NCI-H1092 (cell line): ENCODE measurements around the gene SVEP1.
"Not testable (repeated sequence)": the region's sequence is repeated elsewhere in the genome, so short reads cannot be mapped to it uniquely, and the experiment has no call there.

ENCODE experiments used
- DNase-seq: peaks from one replicate; lab custom pipeline; 2025; lab: John Stamatoyannopoulos, UW

SVEP1 gene

GRCh38 chr9:110443866-110444220, 135.7 kb downstream of the SVEP1 start:
- no peak for DNase-seq

GRCh38 chr9:110443146-110443865, 136.2 kb downstream of the SVEP1 start:
- peak; percentile 49 for DNase-seq

DNA sequence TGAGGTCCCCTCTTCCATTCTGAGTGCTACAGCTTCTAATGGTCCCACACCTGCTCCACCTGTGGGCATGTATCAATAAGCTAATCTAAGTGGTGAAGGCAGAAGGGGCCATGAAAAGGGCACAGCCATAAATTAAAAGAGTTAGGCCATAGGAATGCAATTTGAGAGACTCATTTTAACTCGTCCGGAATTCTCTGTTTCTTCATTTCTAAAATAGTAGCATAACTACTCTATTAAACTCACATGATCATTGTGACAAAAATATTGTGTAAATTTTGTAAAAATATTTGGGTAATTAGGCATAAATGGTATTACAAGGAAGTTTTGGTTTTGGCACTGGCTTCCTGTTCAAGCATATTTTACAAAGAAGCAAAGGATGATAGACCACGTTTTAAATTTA, 138.7 kb downstream of the SVEP1 start:
- DNase-seq, result no peak

- DNase-seq, result no peak
Observed at GRCh38 chr9:110440172-110440571, 139.4 kb downstream of the SVEP1 start.

DNA sequence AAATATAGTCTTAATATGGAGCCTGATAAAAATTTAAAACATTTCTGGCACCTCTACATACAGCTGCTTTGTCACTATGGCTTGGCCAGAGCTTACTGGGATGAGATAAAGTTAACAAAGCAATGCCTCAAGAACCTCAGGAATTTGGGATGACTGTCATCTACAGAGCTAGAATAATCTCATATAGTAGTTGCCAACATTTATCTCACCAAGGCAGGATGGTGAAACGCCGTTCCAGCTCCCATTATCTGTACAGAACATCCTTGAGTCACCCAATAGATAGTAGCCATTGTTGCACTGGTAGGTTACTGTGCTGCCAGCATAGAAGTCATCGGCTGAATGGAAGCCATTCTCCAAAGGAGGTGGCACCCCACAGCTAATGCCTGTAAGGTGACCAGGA, 147.3 kb downstream of the SVEP1 start:
- no peak for DNase-seq

DNA sequence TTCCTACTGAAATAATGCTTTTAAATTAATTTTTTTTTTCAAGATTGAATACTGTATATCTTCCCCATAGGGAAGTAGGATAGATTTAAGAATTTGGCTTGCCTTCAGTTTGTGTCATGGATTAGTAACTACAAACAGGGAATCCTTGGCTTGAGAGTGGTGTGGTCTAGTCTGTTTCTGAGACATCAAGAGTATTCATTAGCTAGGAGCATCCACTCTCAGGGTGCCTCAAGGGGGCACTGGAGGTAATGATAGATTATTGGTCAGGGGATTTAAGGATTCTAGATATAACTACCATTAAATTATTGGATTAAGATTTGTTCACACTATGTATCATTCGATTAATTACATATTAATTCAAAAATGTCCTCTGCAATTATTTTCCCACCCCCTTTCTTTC, 150.1 kb downstream of the SVEP1 start:
- no peak for DNase-seq

GRCh38 chr9:110427497-110428104, 151.9 kb downstream of the SVEP1 start:
- DNase-seq, result peak; percentile 26

- DNase-seq, result no peak
Observed at GRCh38 chr9:110426052-110426709, 153.4 kb downstream of the SVEP1 start.

- DNase-seq, result no peak
Observed at GRCh38 chr9:110414471-110414870, 165.1 kb downstream of the SVEP1 start.

- no peak for DNase-seq
Observed at GRCh38 chr9:110410961-110411360, 168.6 kb downstream of the SVEP1 start.

- DNase-seq, result no peak
Observed at GRCh38 chr9:110408598-110408997, 170.9 kb downstream of the SVEP1 start.

GRCh38 chr9:110405858-110406443, 173.6 kb downstream of the SVEP1 start:
- no peak for DNase-seq

DNA sequence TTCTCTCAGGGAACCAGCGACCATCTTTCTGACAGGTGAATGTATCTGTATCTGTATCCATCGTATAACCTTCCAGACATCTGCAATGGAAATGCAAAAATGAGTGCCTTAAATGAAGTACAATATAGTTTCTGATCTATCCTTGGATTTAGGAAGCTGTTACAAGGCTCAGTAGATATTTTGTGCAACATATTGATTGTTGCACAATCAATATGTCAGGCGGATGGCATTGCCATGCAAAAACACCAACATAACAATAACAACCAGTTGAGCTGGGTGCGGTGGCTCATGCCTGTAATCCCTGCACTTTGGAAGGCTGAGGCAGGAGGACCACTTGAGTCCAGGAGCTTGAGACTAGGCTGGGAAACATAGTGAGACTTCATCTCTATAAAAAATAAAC, 175.1 kb downstream of the SVEP1 start:
- no peak for DNase-seq

DNA sequence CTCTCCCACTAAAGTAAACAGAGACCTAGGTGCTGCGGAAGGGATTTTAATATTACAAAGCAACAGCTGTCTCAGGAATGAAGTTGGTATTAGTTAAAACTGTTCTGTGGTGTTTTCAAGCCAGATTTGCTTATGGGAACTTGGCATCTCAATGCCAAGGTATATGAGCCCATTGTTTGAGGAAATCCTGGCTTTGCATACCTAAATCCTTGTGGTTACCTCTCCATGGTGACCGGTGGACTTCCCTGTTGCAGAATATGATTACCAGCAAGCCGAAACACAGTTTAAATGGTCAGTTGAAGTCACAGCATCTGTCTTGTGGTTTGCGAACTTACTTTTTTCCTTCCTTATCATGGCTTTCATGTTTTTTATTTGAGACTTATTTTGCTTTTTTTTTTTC, 179.6 kb downstream of the SVEP1 start:
- DNase-seq, result no peak

- not testable (repeated sequence) for DNase-seq
Observed at GRCh38 chr9:110398992-110399391, 180.5 kb downstream of the SVEP1 start.

DNA sequence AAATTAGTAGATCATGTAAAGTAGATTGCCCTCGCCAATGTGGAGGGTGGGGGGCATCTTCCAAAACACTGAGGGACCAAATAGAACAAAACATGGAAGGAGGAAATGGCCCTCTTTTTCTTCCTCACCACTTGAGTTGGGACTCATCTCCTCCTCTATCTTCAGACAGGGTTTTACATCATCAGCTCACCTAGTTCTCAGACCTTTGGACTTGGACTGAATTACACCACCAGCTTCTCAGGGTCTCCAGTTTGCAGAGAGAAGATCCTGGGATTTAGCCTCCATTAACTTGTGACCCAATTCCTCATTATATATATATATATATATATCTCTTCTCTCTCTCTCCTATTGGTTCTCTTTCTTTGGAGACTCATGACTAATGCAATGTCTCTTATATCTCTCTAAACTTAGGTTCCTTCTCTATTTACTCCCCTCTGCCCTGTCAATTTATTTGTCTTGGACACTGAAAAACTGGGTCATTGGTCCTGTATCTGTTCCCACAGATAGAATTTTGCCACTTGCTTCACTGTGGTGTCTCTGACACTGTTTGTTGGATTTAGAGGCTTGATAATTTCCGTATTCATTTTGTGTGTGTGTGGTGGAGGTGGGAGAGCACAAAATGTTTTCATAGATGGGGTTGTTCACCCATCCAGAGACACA, 187.6 kb downstream of the SVEP1 start:
- DNase-seq, result no peak

DNA sequence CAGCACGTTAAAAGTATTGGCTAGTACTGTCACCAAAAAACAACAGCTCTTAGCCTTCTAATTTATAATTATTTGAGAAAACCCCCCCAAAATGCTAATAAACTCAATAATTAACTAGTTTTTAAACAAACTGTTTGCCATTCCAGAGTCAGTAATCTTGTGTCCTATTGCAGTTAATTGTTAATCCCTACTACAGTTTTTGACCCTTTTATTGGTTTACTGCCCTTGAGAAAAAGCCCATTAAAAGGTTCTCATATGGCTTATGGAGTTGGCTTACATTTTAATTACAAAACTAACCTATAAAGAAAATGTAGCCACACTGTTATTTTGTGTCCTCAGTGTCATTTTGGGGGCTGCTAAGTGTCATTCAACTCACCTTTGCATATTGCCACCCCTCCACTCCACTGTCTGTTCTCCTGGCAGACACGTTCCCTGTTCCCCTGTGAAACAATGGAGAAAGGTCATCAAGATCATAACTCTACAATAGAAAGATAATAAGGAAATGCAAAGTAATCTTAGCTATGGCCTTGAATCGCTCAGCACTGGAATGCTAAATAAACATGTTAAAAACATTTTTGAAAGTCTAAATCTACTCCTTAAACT, 190.3 kb downstream of the SVEP1 start:
- no peak for DNase-seq

DNA sequence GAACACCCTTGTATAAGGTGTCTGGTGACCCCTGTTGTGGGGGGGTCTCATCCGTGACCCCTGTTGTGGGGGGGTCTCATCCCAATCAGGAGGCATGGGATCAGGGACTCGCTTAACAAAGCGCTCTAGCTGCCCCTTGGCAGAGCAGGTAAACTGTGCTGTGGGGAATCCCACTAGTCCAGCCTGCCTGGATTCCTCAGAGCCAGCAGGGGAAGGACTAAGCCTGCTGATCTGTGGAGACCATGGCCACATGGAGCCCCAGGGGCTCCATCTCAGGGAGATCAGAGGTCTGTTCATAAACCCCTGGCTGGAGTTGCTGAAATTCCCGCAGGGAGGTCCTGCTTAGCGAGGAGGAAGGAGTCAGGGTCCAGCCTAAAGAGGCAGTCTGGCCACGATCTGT, 196.1 kb downstream of the SVEP1 start:
- DNase-seq, result no peak

DNA sequence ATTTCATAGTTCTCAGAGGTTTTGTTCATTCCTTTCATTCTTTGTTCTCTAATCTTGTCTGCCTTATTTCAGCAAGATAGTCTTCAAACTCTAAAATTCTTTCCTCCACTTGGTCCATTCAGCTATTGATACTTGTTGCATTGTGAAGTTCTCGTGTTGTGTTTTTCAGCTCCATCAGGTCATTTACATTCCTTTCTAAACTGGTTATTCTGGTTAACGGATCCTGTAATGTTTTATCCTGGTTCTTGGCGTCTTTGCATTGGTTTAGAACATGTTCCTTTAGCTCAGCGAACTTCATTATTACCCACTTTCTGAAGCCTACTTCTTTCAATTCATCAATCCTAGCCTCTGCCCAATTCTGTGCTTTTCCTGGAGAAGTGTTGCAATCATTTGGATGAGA, 196.8 kb downstream of the SVEP1 start:
- no peak for DNase-seq

DNA sequence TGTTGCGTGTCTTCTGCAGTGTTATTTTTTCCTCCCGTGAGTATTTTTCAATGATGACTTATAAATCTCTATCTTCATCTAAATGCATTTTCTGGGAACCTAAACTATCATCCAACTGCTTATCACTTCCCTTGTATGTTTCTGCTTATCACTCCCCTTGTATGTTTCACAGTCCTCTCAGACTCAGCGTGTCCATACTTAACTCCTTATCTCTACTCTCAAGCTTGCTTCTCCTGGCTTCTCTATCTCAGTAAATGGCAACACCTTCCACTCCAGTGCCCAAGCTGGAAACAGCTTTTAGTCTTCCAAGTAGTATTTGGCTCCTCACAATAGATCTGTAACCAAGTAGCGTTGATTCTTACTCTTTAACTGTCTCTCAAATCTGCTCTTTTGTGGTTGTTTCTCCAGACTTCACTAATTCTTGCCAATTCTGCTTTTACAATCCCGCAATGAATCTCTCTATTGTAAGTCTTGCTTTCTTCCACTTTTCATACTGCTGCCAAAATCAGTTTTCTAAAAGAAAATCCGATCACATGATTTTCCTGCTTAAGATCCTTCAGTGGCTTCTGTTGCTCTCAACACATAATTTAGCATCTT, 208.0 kb downstream of the SVEP1 start:
- DNase-seq, result no peak

GRCh38 chr9:110370315-110370714, 209.2 kb downstream of the SVEP1 start:
- DNase-seq, result no peak

DNA sequence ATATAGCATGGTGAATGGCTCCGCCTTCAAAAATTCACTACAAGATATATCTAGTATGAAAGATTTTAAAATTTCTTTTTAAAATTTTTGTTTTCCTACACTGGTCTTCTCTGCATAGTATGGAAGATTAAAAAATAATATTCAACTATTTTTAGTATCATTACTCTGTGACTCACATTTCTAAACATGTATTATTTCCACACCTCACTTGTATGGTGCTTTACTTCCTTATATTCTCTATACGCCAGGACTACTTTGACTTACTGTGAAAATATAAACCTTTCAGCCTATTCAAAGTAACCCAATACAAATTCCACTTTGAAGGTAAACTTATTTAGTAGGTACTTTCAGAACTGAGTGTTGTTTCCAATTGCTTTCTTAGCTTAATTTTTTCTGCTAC, 215.1 kb downstream of the SVEP1 start:
- no peak for DNase-seq
